Measurements from ENCODE around the gene HARS2.

HARS2 gene

DNA sequence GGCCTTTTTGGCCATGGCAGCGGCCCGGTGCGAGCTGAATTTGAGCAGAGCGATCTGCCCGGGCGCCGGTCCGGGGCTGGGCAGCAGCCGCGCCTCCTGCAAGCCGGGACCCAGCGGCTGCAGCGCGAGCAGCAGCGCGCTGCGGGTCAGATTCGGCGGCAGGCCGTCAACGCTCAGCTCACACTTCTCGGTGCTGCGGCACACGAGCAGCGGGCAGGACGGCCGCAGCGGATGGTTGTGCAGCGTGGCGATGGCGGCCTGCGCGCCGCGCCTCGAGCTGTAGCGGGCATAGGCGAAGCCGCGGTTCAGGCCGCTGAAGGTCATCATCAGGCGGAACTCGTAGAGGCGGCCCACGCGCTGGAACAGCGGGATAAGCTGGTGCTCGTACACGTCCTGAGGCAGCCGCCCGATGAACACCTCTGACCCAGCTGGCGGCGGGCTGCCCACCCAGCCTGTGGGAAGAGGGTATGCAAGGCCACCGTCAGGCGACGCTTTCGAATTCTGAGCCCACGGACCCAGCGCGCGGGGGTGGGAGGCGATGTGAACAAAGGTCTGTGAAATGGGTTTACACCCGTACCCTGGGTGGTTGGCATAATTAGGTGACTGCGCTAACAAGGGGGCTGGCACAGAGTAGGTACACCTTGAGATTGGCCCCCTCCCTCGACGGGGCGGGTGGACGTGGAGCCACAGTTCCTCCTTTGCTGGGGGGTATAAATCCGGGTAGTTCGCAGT lies 18.6 kb upstream of the HARS2 start:
- H3K9me3 ChIP-seq (ENCODE audit: control insufficient read depth, insufficient read depth, low read length): no peaks in the 10 kb centered on the region
- H3K36me3 ChIP-seq (ENCODE audit: control insufficient read depth, low read length): peaks cover 94% of the 10 kb centered on the region
- H4K20me1 ChIP-seq (ENCODE audit: control insufficient read depth, insufficient read depth, low read depth, low read length): no peaks in the 10 kb centered on the region
- TF ChIP-seq EZH2phosphoT487 (IDR thresholded peaks at IDR 0.05; ENCODE audit: borderline replicate concordance, low read length): no peak
- TF ChIP-seq, protein P1, sequence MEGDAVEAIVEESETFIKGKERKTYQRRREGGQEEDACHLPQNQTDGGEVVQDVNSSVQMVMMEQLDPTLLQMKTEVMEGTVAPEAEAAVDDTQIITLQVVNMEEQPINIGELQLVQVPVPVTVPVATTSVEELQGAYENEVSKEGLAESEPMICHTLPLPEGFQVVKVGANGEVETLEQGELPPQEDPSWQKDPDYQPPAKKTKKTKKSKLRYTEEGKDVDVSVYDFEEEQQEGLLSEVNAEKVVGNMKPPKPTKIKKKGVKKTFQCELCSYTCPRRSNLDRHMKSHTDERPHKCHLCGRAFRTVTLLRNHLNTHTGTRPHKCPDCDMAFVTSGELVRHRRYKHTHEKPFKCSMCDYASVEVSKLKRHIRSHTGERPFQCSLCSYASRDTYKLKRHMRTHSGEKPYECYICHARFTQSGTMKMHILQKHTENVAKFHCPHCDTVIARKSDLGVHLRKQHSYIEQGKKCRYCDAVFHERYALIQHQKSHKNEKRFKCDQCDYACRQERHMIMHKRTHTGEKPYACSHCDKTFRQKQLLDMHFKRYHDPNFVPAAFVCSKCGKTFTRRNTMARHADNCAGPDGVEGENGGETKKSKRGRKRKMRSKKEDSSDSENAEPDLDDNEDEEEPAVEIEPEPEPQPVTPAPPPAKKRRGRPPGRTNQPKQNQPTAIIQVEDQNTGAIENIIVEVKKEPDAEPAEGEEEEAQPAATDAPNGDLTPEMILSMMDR (IDR thresholded peaks at IDR 0.05; ENCODE audit: low read depth, low read length, poor library complexity, severe bottlenecking): no peak
- H3K27me3 ChIP-seq (ENCODE audit: control insufficient read depth, low read length): no peaks in the 10 kb centered on the region
- H3K4me3 ChIP-seq (ENCODE audit: low read length): no peak overlapping the region
- no peaks in the 10 kb centered on the region for H3K9me2 ChIP-seq (replicated peaks; ENCODE audit: control insufficient read depth, low read length)
- H3K4me2 ChIP-seq (ENCODE audit: low read length): no peak overlapping the region
- H3K79me2 ChIP-seq (ENCODE audit: control insufficient read depth, low read length): peaks cover 19% of the 10 kb centered on the region
- no peak overlapping the region for H3K27ac ChIP-seq (ENCODE audit: low read depth, low read length)
- H3K4me1 ChIP-seq (ENCODE audit: control insufficient read depth, low read length): no peaks in the 10 kb centered on the region
- H3F3A ChIP-seq (ENCODE audit: control insufficient read depth, insufficient read depth): peaks cover 10% of the 10 kb centered on the region

DNA sequence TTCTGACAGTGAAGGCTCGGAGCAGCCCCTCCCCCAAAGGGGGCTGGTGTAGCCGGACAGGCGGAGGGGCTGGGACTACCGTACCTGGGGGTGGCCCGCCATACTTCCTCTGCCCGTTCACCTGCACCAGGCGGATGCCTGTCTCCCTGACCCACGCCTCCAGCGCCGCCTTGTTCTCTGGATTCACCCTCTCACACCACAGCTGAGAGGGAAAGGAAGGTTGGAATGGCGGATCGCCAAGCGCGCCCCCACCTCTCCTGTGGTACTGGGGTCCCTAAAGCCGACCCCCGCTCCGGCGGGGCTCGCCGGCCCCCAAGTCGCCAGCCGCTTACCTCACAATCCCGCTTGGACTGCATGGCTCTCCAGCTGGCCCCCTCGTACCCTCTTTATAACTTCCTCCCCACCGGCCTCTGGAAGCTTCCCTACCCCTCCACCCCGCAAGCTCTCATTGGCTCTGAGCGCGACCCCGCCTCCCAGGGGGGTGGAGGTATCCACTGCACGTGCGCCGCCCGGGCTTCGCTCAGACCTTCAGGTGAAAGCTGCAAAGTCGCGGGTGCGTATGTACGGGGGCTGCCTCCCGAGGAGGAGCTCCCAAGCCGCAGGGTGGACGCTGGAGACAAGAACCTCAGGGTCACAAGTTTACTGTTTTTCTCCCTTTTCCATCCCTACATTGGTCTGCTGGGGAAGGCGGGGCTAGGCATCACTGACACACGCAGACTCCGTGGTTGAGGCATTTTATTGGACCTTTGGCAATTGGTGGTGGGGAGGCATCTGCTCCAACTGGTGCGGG lies 17.9 kb upstream of the HARS2 start, which contains the start of gene DND1:
Gene DND1, minus strand, starts transcription at position 390 of the 790 bp plus-strand sequence. Its CDS starts 34 bp downstream, at position 356.
- no peak within 1 kb of the TSS for H3K4me3 ChIP-seq (ENCODE audit: low read length)
- H3K27me3 ChIP-seq (ENCODE audit: control insufficient read depth, low read length): no peaks in the 10 kb centered on the region
- peaks cover 10% of the 10 kb centered on the region for H3F3A ChIP-seq (ENCODE audit: control insufficient read depth, insufficient read depth)
- H3K27ac ChIP-seq (ENCODE audit: low read depth, low read length): no peak within 1 kb of the TSS
- H3K9me3 ChIP-seq (ENCODE audit: control insufficient read depth, insufficient read depth, low read length): no peaks in the 10 kb centered on the region
- H3K9me2 ChIP-seq (replicated peaks; ENCODE audit: control insufficient read depth, low read length): no peaks in the 10 kb centered on the region
- peaks cover 88% of the 10 kb centered on the region for H3K36me3 ChIP-seq (ENCODE audit: control insufficient read depth, low read length)
- peaks cover 11% of the 10 kb centered on the region for H3K79me2 ChIP-seq (ENCODE audit: control insufficient read depth, low read length)
- no peaks in the 10 kb centered on the region for H4K20me1 ChIP-seq (ENCODE audit: control insufficient read depth, insufficient read depth, low read depth, low read length)
- H3K4me1 ChIP-seq (ENCODE audit: control insufficient read depth, low read length): no peaks in the 10 kb centered on the region
- TF ChIP-seq, protein P1 (IDR thresholded peaks at IDR 0.05; ENCODE audit: low read depth, low read length, poor library complexity, severe bottlenecking): no peak
- no peak for TF ChIP-seq EZH2phosphoT487 (IDR thresholded peaks at IDR 0.05; ENCODE audit: borderline replicate concordance, low read length)
- H3K4me2 ChIP-seq (ENCODE audit: low read length): no peak within 1 kb of the TSS

DNA sequence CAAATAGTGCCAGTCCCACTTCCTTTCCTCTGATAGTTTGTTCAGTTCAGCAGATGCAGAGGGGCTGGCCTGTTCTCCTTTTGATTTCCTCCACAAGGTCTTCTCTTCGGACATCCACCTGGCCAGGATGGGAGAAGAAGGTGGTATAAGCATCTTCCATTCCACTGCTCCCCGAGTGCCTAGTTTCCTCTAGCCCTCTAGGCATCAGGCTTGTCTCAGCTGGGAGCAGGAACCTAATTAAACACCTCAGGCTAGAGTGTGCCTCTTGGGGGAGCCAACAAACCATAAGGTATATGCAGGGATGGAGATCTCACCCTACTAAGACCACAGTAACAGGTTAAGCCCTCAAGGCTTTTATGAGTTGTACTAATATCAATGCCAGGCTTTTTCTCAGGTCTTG lies 17.0 kb upstream of the HARS2 start:
- no peaks in the 10 kb centered on the region for H3K9me3 ChIP-seq (ENCODE audit: control insufficient read depth, insufficient read depth, low read length)
- TF ChIP-seq EZH2phosphoT487 (IDR thresholded peaks at IDR 0.05; ENCODE audit: borderline replicate concordance, low read length): no peak
- TF ChIP-seq, protein P1 (IDR thresholded peaks at IDR 0.05; ENCODE audit: low read depth, low read length, poor library complexity, severe bottlenecking): no peak
- peaks cover 84% of the 10 kb centered on the region for H3K36me3 ChIP-seq (ENCODE audit: control insufficient read depth, low read length)
- H3K4me3 ChIP-seq (ENCODE audit: low read length): no peak overlapping the region
- no peaks in the 10 kb centered on the region for H4K20me1 ChIP-seq (ENCODE audit: control insufficient read depth, insufficient read depth, low read depth, low read length)
- H3K4me1 ChIP-seq (ENCODE audit: control insufficient read depth, low read length): no peaks in the 10 kb centered on the region
- H3F3A ChIP-seq (ENCODE audit: control insufficient read depth, insufficient read depth): peaks cover 10% of the 10 kb centered on the region
- no peaks in the 10 kb centered on the region for H3K9me2 ChIP-seq (replicated peaks; ENCODE audit: control insufficient read depth, low read length)
- no peaks in the 10 kb centered on the region for H3K27me3 ChIP-seq (ENCODE audit: control insufficient read depth, low read length)
- no peak overlapping the region for H3K27ac ChIP-seq (ENCODE audit: low read depth, low read length)
- H3K79me2 ChIP-seq (ENCODE audit: control insufficient read depth, low read length): peaks cover 4% of the 10 kb centered on the region; the same call in 1 of the 2 replicates
- no peak overlapping the region for H3K4me2 ChIP-seq (ENCODE audit: low read length)

All from DOHH2 (cell line).